HG03457 (cell line): ENCODE data around the gene MICAL2.
"Not testable (repeated sequence)": the region's sequence is repeated elsewhere in the genome, so short reads cannot be mapped to it uniquely, and the experiment has no call there.

ENCODE experiments used
- ATAC-seq: cut with Tn5 transposase; IDR thresholded peaks from one replicate; pipeline ENCODE4 v1.9.1; 2021; ENCODE audit warnings: moderate number of reproducible peaks; ENCODE audit not compliant: unreplicated experiment

Gene MICAL2

DNA sequence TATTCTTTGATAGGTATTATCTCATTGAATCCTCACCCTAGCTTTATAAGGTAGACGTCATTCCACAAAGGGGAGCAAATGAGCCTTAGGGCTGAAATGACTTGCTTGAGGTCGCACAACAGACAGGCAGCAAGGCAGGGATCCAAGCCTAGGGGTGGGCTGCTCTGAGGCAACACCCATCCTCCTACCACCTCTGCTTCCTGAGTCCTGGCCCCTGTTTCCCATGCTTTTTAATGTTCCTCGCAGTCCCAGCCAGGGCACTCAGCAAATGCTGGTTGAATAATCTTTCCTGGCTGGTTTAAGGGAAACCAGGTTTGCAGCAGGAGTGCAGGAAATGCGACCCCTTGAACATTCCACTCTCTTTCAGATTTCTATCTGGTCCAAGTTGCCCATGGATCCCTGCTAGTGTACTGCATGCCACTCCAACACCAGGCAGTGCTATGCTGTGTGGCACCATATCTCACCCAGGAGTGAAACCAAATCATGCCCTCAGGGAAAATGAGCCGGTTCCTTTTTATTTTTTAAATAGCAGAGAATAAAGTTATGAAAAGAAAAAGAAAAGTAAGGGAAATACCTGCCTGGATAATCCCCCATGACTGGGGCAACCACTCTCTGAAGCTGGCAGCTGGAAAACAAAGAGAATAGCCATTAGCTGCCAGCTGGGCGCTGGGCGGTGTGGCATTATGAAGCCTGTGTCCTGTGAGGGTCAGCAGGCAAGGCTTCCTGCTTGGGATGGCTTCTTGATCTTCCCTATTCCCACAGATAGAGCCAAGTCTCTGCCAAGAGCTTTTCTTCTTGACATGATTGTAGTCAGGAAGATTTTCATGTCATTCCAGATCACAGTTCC, 21.8 kb downstream of the MICAL2 start:
- ATAC-seq = no peak

DNA sequence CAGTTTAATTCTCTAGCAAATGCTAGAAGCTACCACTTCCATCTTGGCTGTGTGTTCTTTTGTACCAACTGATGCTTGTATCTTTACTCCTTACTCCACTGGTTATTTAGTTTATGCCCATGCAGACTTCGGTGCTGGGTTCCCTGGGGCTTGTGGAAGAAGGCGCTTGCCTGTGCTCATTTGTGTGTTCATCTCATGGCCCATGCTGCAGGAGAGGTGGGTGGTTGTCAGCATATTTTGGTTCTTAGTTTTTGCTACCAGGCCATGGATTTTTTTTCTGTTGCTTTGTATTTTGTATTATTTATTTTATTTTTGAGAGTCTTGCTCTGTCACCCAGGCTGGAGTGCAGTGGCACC, 22.4 kb downstream of the MICAL2 start:
- no peak for ATAC-seq

DNA sequence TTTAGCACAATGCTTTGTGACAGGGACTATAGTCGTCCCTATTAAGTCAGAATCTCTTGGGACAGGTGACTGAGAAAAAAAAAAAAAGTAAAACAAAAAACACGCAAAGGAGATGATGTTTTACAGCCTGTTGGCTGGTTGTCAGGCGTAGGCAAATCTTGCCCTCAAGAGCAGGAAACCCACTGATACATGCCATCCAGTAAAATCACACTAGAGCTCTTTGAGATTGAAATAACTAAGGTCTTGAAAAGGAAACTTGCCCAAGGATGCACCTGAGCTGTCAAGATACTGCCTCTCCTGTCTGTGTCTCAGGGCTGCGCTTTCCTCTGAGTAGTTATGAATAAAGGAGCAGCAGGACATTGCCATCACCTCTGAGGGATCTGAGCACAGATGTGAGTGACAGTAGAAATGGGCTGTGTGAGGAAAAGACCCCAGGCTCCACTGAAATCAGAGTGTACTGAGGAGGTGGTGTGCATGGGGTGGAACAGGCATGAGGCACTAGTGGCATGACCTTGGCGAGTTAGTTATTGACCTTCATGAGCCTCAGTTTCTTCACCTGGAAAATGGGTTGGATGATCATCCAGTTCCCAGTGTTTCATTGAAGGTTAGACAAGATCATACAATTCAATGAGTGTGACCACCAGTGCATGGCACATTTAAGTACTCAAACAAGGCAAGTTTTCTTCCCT, 23.3 kb downstream of the MICAL2 start:
- no peak for ATAC-seq

DNA sequence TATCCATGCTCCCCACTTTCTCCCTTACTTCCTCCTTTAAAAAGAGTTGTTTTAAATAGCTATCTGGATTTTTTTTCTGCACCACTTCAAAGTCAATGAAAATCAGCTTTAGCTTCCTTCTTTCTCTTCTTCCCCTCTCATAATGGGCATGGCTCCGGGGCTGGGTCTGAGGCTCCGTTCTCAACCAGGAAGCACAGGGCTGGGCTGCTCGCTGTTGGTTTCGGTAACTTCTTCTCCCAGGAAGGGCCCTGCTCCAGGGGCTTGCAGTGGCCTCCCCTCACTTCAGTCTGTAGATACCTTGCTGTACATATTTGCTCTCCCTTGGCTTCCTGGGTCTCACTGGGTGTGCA, 23.8 kb downstream of the MICAL2 start:
- ATAC-seq = no peak

DNA sequence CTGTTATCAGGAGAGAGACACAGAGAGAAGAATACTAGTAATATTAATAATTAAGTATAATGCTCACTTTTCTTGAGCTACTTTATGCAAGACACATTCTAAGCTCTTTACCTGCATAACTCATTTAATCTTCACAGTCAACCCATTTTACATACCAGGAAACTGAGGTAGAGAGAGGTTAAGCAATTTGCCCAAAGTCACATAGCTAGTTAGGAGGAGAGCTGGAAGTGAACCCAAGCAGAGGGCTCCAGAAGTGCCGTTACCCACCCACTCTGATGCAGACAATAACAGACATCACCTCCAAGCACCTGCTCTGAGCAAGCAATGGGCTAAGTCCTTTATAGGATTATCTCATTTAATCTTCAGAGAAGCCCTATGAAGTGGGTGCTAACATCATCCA, 24.8 kb downstream of the MICAL2 start:
- ATAC-seq = no peak

DNA sequence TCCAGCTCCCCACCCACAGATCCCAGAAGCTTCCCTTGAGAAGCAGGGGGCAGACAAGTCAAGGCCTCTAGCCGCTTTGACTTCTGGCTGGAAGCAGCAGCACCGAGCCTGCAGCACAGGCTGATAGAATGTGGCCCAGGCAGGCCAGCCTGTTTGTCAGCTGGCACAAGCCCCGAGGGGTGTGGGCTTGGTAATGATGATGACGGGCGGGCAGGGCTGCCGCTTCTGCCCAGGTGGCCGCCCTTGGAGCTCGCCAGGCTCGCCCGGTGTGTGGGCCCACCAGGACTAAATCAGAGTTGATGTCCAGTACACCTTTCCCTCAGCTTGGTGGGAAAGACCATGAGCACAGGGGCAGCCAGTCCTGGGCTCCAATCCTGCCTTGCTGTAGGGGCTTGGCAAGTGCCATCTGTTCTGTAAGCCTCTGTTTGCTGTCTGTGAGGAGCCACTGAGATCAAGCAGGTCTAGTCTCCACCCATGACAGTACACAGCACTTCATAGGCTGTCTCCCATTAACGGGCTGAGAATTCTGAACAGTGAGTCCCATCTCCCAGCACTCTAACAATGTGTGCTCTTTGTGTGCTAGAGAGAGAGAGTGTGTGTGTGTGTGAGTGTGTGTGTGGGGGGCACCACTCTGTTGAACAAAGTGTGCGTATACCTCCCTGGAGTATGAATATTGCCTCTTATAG, 26.8 kb downstream of the MICAL2 start:
- no peak for ATAC-seq

DNA sequence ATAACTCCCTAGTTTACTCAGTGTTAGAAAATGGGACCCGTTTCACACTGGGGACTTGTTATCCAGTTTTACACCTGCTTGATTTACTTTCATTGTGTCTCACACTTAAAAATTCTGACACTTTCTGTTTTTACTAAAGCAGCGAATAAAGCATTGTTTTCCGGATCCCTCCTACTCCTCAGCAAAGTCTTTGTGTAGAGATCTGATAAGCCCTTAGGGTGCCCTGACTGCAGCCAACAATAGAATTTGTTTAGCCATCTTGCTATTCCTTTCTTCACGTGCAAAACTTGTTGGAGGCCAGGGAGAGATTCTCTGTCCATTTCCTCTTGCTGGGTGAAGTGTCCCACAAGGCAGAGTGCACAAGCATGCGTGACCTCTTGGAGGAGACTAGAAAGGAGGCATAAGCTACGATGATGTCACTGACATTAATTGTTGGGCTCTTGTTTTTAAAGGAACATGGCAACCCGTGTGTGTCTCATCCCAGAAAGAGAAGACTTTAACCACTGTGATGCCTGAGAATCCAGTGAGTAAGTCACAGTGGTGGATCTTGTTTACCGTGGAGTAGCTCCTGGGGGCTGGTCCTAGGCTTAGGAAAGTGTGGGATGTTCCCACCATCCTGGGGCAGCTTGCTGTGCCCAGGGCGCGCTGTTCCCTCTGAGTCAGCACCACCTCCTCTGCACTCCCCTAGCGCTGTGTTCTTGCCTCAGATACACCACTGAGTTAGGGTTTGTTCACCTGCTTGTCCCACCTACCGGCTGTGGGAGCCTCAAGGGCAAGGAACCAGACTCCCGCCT, 27.7 kb downstream of the MICAL2 start:
- no peak for ATAC-seq

DNA sequence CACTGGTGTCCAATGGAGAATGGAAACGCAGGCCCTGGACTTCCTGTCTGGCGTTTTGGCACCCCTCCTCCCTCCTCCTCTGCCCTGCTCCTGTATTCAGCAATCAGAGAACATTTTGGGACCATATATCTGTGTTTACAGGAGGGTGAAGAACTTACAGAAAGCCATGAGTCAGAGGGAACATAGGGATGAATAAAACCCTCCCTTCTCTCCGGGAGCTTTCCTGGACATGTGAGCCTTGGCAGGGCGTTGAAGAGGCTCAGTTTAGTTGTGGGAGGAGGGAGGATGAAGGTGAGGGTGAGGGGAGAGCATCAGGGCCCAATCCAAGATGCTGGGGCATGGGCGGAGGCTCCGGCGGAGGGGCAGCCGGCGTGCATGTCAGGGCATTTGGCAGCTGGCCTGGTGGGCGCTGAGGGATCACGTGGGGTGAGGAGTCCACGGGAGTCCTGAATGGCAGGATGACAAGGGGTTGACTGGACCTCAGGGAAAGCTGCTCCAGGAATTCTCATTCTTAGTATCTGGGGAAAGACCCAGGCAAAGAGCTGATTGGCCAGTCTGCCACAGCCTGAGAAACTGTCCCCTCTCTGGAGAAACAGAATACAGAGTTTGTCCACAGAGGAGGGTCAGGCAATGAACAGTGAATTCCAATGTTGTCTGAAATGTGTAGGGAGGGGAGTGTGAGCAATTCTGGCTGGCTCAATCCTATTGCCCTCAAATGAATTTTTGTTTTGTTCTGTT, 28.9 kb downstream of the MICAL2 start:
- no peak for ATAC-seq

DNA sequence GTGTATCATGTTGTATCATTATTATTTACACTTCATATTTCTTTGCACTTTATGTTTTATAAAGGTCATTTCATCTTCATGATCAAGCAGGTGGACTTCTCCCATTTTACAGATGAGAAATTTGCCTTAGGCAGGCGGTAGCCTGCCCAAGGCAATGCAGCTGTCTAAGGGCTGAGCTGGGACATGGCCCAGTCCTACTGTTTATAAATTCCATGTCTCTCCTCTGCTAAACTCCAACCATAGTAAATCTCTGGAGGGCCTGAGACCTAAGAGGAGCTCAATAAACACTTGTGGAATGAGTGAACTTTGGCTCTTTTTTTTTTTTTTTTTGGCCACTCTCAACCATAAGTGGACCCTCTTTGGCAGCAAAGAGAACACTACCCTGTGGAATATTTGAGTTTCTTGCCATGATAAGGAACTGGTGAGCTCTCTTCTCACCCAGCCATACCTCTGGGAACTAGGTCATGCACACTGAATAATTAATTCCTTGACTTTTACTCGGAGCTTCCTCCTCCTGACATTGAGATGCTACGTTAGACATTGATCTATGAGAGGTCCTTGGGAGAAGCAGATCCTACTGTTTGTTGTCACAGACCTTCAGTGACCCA, 29.9 kb downstream of the MICAL2 start:
- ATAC-seq = no peak

DNA sequence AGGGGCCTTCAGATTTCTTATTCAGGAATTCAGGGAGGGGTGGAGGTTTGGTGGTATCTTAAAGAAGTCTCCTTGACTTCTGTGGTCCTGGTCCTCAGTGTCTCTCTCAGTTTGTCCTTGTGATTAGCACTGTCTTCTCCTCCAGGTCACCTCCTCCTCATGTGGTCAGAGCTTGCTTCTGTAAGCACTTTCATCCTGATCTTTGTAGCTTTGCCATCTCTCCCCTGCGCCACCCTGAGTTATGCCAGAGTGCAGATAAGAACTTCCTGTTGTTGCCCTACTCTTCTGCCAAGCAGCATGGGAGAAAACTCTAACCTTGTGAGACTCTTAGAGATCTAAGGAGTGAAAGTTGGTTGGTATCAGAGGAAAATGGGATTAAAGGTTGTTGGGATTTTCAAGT, 30.9 kb downstream of the MICAL2 start:
- ATAC-seq = no peak

DNA sequence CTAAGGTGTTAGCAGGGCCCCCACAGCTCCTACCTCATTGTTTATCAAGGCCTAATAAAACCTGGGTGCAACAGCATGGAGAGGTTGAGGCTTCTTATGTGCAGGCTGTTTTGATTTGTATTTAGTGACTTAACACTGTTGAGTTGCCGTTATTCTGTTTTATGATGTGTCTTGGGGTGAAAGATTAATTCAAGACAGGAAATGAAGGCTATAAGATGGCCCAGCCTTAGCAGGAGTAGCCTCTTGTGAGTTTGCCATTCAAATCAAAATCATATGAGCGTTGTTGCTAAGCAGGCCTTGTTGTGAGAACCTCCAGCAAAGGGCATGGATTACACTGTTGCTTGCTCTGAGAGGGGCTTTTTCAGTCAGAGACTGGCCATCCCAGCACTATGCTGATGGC, 31.8 kb downstream of the MICAL2 start:
- ATAC-seq = no peak

DNA sequence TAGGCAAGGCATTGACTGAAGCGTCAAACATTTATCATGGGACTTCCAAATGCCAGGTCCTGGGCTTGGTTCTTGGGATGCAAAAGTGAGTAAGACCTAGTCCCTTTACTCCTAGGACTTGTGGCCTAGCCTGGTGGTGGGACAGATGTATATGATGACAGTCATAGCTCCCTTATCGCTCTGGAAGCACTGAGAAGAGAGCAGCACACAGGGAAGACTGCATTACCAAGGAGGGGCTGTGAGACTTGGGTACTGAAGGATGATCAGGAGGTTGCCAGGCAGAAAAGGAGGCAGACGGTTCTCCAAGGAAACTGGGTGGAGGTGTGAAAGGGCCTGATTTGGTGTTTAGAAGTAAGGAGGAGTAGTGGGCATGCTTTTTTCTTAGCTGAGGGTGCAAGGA, 32.5 kb downstream of the MICAL2 start:
- ATAC-seq = no peak

DNA sequence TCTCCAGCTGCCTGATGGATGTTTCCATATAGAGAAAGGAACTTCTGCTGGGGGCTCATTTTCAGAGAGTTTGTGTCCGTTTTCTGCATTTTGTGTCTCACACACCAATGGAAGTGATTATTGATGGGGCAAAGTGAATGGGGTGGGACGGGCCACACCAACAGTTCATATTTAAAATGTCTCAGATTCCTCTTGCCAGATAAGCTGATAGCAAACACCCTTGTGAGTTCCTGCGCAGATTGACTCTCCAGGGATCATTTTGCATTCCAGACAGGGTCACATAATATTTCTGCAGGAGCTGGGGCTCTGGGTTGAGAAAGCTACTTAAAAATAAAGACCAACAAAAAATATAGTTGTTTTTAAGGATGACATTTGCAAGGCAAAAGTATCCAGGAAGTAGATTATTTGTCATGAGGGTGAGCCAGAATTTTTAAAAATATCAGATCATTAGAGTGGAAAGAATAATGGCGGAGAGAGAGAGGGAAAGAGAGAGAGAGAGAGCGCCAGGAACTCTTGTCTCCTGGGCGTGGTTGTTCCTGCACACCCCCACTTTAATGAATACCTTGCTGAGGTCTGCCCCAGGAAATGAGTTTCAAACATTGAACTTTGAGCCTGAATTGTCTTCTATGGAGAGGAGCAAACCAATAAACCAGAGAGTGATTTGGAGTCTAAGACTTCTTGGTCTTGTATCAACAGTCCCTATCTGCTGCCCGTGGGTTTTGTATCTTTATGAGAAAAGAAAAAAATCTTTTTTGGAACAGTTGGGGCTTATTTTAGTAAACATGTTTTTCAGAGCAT, 33.3 kb downstream of the MICAL2 start:
- no peak for ATAC-seq

DNA sequence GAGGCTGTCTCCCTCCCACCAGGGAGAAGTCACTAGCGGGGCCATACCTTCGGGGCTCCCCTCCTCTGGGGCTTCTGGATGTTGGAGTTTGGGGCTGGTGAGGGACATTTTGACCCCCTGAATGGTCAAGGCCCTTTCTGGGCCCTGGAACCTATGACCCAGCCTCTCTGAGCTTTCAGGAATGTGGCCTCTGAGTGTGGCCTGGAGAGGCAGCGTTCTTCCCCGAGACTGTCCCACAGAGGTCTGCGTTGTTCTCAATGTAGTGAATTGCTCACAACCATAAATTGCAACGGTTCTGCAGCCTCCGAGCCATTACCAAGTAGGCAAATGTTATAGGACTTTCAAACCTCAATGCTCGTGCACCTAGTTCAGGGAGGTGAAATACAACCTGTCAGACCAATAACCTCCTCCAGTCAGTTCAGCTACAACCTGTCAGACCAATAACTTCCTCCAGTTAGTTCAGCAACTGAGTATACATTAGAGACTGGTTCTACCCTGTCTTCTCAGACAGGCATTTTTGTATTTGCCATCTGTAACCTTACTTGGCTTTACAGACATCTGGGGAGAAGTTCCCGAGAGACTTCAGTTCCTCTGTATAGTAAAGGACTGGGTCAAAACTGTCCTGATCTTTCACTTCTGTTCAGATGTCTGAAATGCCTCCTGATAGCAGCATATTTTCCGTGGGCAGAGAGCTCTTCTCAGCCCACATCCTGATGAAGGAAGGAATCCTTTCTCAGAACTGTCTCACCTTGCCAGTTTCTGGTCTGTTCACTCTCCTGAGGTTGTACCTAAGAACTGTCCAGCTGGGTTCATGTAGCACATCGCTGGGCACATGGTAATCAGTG, 34.2 kb downstream of the MICAL2 start:
- ATAC-seq = no peak

DNA sequence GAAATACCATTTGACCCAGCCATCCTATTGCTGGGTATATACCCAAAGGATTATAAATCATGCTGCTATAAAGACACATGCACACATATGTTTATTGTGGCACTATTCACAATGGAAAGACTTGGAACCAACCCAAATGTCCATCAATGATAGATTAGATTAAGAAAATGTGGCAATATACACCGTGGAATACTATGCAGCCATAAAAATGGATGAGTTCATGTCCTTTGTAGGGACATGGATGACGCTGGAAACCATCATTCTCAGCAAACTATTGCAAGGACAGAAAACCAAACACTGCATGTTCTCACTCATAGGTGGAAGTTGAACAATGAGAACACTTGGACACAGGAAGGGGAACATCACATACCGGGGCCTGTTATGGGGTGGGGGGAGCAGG, 36.3 kb downstream of the MICAL2 start:
- ATAC-seq = not testable (repeated sequence)

DNA sequence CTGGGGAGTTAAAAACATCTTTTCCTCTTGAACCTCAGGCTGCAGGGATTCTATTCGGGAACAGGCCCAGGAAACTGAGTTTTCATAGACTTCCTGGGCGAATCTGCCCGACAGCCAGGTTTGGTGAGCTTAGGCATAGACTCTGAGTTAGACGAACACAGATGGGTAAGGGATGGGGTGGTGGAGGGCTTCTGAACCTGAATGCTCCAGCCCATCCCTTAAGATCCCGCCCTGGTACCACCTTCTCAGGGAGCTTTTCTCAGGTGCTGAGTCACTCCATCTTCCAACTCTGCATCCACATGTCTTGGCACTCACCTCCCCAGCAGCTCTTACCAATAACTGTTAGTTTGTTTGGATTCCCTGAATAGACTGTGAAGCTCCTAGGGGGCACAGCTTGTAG, 37.4 kb downstream of the MICAL2 start:
- ATAC-seq = no peak

DNA sequence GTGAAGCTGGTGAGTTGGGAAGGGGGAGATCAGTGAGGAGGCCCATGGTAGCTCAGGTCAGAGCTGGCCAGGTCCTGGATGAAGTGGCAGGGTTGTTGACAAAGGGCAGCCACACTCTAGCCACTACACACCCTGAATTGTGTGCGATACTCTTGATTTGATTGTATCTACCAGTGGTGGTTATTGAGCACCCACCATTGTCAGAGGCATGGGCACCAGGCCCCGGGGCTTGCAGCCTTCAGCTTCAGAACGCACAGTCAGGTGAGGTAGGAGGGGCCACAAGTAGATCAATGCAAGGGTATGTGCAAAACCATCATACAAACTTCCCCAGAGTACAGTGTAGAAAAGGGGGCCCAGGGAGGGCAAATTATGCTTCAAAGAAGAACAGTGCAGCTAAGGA, 38.1 kb downstream of the MICAL2 start:
- ATAC-seq = no peak

DNA sequence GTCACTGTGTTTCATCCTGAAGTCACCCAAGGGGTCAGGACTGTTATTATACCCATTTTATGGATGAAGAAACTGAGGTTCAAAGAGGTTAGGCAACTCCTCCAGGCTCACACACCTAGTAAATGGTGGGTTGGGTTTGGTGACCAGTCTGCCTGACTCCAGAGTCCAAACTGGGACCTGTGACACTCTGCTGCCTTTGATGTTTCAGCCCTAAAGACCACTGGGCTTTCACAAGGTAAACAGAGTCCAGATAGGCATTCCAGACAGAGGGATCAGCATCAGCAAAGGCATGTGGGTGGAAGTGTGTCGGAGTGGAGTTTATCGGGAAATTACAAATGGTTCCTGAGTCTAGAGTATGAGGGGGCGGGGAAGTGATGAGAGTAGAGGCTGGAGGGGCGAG, 38.5 kb downstream of the MICAL2 start:
- no peak for ATAC-seq
